ENCODE results near the gene RERE.

The RERE gene

DNA sequence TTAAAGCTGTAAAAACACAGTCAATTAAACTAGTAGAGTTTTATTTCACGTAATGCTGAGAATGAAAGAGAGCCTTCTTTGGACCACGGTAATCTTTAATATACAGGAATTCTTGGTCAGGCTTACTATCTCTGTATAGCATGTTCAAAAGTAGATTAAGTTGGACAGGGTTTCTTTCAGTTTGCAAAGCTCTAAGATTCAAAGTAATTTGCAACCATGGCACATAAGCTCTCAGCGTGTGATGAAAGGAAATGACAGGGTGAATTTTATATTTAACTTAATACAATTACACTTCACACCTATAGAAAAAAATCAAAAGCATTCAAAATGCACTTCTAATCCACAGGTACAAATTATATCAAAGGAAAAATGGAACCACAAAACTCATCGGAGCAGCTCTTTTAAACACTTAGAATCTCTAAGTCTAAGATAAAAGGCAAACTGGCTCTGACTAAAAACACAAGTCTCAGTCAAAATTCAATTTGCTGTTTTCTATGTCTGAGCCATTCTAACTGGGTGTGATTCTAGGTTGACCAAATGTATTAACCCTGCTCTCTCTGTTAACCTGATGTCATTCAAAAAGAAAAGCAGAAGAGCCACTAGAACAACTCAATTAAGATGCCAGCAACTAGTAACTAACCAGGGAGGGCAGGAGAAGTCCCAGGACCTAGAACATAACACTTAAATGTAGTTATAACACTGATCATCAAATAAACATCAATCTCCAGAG is 147.7 kb downstream of the RERE start:
- Histone ChIP-seq H2AFZ (ENCODE audit: low read length) (no peak overlapping the region), H3K27ac (replicated peaks; ENCODE audit: low read length) (no peak overlapping the region), H2BK15ac (ENCODE audit: low read length) (no peak overlapping the region), H3K4ac (ENCODE audit: low read length) (no peak overlapping the region), H3K79me1 (ENCODE audit: low read depth, low read length) (peaks cover 2% of the 10 kb centered on the region), H2AK5ac (ENCODE audit: low read depth, low read length) (no peak overlapping the region), H3K9ac (ENCODE audit: low read depth, low read length, poor library complexity) (no peak overlapping the region), H3K4me2 (ENCODE audit: insufficient read depth, low read length, poor library complexity, severe bottlenecking) (no peak overlapping the region), H3K9me3 (replicated peaks in 1 of 2; ENCODE audit: control insufficient read depth in 2 of 2, insufficient read depth in 1 of 2, low read depth in 1 of 2, low read length in 2 of 2) (no peaks in the 10 kb centered on the region), H2BK120ac (ENCODE audit: low read depth, low read length) (no peak overlapping the region), H3K18ac (ENCODE audit: low read length) (no peak overlapping the region), H3K23ac (ENCODE audit: low read depth, low read length, poor library complexity) (no peak overlapping the region), H3K27me3 (ENCODE audit: control insufficient read depth in 3 of 3, insufficient read depth in 3 of 3, low read depth in 1 of 3, low read length in 3 of 3) (no peaks in the 10 kb centered on the region), H3K4me3 (ENCODE audit: low read length in 2 of 2) (no peak overlapping the region), H2BK12ac (ENCODE audit: low read length) (no peak overlapping the region), H3K36me3 (replicated peaks in 1 of 2; ENCODE audit: control insufficient read depth in 2 of 2, insufficient read depth in 2 of 2, low read length in 2 of 2) (no peaks in the 10 kb centered on the region), H3K4me1 (ENCODE audit: control insufficient read depth in 2 of 2, insufficient read depth in 1 of 2, low read depth in 1 of 2, low read length in 2 of 2) (peaks cover 11 to 37% of the 10 kb centered on the region in 2 donors), H4K91ac (ENCODE audit: low read depth, low read length, poor library complexity) (no peak overlapping the region), H4K8ac (ENCODE audit: low read depth, low read length) (no peak overlapping the region), H3K14ac (ENCODE audit: low read length) (no peak overlapping the region), H2BK5ac (ENCODE audit: low read length) (no peak overlapping the region)
- no peak for DNase-seq (ENCODE audit: low spot score)
- no CpG with 5 or more reads among the region's 4 CpGs for WGBS, 2 donors (ENCODE audit: extremely low coverage in 2 of 2, insufficient read length in 2 of 2, insufficient replicate concordance in 1 of 2)

DNA sequence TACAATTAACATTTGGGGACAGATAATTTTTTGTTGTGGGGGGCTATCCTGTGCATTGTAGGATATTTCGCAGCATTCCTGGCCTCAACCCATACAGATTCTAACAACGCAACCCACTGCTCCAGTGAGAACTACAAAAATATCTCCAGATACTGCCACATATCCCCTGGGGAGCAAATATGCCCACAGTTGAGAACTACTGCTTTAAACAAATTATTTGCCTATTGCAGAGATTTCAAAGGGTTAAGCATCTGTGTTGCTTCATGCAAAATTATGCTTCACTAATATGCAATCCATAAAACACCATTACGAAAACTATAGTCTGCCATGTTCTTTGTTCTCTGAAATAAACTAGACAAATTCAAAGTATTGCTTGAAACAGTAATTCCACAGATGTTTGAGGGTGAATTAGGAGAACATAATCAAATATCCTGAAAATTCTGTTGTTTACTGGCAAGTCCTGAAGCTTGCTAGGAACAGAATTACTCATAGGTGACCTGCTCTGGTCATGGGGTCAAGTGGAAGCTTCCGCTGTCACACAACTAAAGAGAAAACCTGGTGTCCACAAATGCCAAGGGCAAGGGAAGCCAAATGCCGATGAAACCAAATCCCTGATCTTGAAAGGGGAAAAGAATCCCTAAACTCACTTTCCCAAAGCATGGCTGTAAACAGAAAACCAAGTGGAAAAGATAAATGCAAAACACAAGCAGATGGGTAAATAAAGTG is 149.4 kb downstream of the RERE start:
- H3K36me3 ChIP-seq (replicated peaks in 1 of 2; ENCODE audit: control insufficient read depth in 2 of 2, insufficient read depth in 2 of 2, low read length in 2 of 2) = no peaks in the 10 kb centered on the region
- H3K4me2 ChIP-seq (ENCODE audit: insufficient read depth, low read length, poor library complexity, severe bottlenecking) = no peak overlapping the region
- H2BK15ac ChIP-seq (ENCODE audit: low read length) = no peak overlapping the region
- no peaks in the 10 kb centered on the region for H3K27me3 ChIP-seq (ENCODE audit: control insufficient read depth in 3 of 3, insufficient read depth in 3 of 3, low read depth in 1 of 3, low read length in 3 of 3)
- H3K4me3 ChIP-seq (ENCODE audit: low read length in 2 of 2) = no peak overlapping the region
- no peak overlapping the region for H2BK12ac ChIP-seq (ENCODE audit: low read length)
- no peak overlapping the region for H2BK120ac ChIP-seq (ENCODE audit: low read depth, low read length)
- H3K79me1 ChIP-seq (ENCODE audit: low read depth, low read length) = peaks cover 9% of the 10 kb centered on the region
- no peak overlapping the region for H3K23ac ChIP-seq (ENCODE audit: low read depth, low read length, poor library complexity)
- no CpG with 5 or more reads among the region's 5 CpGs for WGBS, 2 donors (ENCODE audit: extremely low coverage in 2 of 2, insufficient read length in 2 of 2, insufficient replicate concordance in 1 of 2)
- peaks cover 14 to 37% of the 10 kb centered on the region in 2 donors for H3K4me1 ChIP-seq (ENCODE audit: control insufficient read depth in 2 of 2, insufficient read depth in 1 of 2, low read depth in 1 of 2, low read length in 2 of 2)
- no peak for DNase-seq (ENCODE audit: low spot score)
- no peak overlapping the region for H2BK5ac ChIP-seq (ENCODE audit: low read length)
- no peaks in the 10 kb centered on the region for H3K9me3 ChIP-seq (replicated peaks in 1 of 2; ENCODE audit: control insufficient read depth in 2 of 2, insufficient read depth in 1 of 2, low read depth in 1 of 2, low read length in 2 of 2)
- H3K18ac ChIP-seq (ENCODE audit: low read length) = no peak overlapping the region
- no peak overlapping the region for H4K91ac ChIP-seq (ENCODE audit: low read depth, low read length, poor library complexity)
- H3K14ac ChIP-seq (ENCODE audit: low read length) = no peak overlapping the region
- H3K9ac ChIP-seq (ENCODE audit: low read depth, low read length, poor library complexity) = no peak overlapping the region
- no peak overlapping the region for H4K8ac ChIP-seq (ENCODE audit: low read depth, low read length)
- no peak overlapping the region for H3K27ac ChIP-seq (replicated peaks; ENCODE audit: low read length)
- H2AK5ac ChIP-seq (ENCODE audit: low read depth, low read length) = no peak overlapping the region
- H3K4ac ChIP-seq (ENCODE audit: low read length) = no peak overlapping the region
- H2AFZ ChIP-seq (ENCODE audit: low read length) = no peak overlapping the region

DNA sequence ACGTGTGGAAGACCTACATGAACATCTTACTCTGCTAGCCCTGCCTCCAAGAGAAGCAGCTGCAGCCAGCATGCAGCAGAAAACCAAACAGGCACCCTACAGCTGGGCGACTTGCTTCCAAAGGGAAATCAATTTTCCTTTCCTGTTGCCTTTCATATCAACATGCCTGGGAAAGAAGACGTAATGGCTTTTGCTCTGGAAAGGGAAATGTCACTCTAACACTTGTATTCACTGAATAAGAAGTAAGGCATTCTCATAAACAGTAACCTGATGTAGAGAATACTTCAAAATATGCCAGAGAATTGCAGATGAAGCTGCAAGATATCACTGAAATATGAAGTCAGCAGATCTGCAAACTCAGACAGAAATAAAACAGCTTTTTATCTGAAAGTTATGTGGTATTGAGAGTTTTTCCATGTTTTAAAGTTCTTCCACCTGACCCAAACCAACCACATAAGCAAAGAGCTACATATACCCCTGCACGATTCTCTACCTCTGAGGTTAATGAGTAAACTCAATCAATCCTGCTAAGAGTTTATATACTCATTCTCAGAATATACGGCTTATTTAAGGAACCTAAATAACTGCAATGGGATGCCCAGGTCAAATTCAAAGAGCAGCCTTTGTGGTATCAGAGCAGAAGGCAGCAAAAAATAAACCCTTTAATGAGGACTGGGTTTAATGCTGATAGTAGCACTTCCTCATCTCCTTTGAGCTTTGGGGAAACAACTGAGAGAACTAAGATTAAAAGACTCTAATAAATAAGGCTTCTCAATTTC is 150.9 kb downstream of the RERE start:
- Histone ChIP-seq H3K4ac (ENCODE audit: low read length) (no peak overlapping the region), H3K9ac (ENCODE audit: low read depth, low read length, poor library complexity) (no peak overlapping the region), H3K79me1 (ENCODE audit: low read depth, low read length) (peaks cover 9% of the 10 kb centered on the region), H3K14ac (ENCODE audit: low read length) (no peak overlapping the region), H2BK5ac (ENCODE audit: low read length) (no peak overlapping the region), H2BK120ac (ENCODE audit: low read depth, low read length) (no peak overlapping the region), H3K4me2 (ENCODE audit: insufficient read depth, low read length, poor library complexity, severe bottlenecking) (no peak overlapping the region), H3K4me1 (ENCODE audit: control insufficient read depth in 2 of 2, insufficient read depth in 1 of 2, low read depth in 1 of 2, low read length in 2 of 2) (peaks cover 16 to 39% of the 10 kb centered on the region in 2 donors), H3K4me3 (ENCODE audit: low read length in 2 of 2) (no peak overlapping the region), H2BK15ac (ENCODE audit: low read length) (no peak overlapping the region), H3K36me3 (replicated peaks in 1 of 2; ENCODE audit: control insufficient read depth in 2 of 2, insufficient read depth in 2 of 2, low read length in 2 of 2) (no peaks in the 10 kb centered on the region), H2AK5ac (ENCODE audit: low read depth, low read length) (no peak overlapping the region), H4K91ac (ENCODE audit: low read depth, low read length, poor library complexity) (no peak overlapping the region), H3K27me3 (ENCODE audit: control insufficient read depth in 3 of 3, insufficient read depth in 3 of 3, low read depth in 1 of 3, low read length in 3 of 3) (no peaks in the 10 kb centered on the region), H3K27ac (replicated peaks; ENCODE audit: low read length) (no peak overlapping the region), H4K8ac (ENCODE audit: low read depth, low read length) (no peak overlapping the region), H3K9me3 (replicated peaks in 1 of 2; ENCODE audit: control insufficient read depth in 2 of 2, insufficient read depth in 1 of 2, low read depth in 1 of 2, low read length in 2 of 2) (no peaks in the 10 kb centered on the region), H2BK12ac (ENCODE audit: low read length) (no peak overlapping the region), H3K18ac (ENCODE audit: low read length) (no peak overlapping the region), H3K23ac (ENCODE audit: low read depth, low read length, poor library complexity) (no peak overlapping the region), H2AFZ (ENCODE audit: low read length) (no peak overlapping the region)
- no CpG with 5 or more reads among the region's 5 CpGs for WGBS, 2 donors (ENCODE audit: extremely low coverage in 2 of 2, insufficient read length in 2 of 2, insufficient replicate concordance in 1 of 2)
- no peak for DNase-seq (ENCODE audit: low spot score)

DNA sequence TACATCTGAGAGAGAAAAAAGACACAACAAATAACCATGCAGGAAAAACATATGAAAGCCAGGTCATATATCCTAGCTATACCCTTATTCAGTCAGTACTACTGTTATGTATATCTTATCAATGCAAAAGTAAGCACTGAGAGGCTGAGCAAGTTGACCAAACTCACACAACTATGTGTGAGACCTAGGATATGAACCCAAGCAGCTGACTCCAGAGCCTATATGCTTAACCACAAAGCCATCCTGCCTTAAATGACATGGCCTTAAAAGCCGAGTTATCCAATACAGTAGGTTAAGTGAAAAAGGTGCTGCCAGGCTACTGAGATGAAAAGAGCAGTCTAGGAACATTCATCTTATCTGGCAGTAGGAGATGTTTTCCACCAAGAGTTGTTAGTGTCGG is 151.6 kb downstream of the RERE start:
- no CpG with 5 or more reads among the region's 2 CpGs for WGBS, 2 donors (ENCODE audit: extremely low coverage in 2 of 2, insufficient read length in 2 of 2, insufficient replicate concordance in 1 of 2)
- Histone ChIP-seq H4K91ac (ENCODE audit: low read depth, low read length, poor library complexity) (no peak overlapping the region), H2BK15ac (ENCODE audit: low read length) (no peak overlapping the region), H3K4me2 (ENCODE audit: insufficient read depth, low read length, poor library complexity, severe bottlenecking) (no peak overlapping the region), H2BK120ac (ENCODE audit: low read depth, low read length) (no peak overlapping the region), H3K14ac (ENCODE audit: low read length) (no peak overlapping the region), H4K8ac (ENCODE audit: low read depth, low read length) (no peak overlapping the region), H3K79me1 (ENCODE audit: low read depth, low read length) (peaks cover 9% of the 10 kb centered on the region), H3K9ac (ENCODE audit: low read depth, low read length, poor library complexity) (no peak overlapping the region), H3K9me3 (replicated peaks in 1 of 2; ENCODE audit: control insufficient read depth in 2 of 2, insufficient read depth in 1 of 2, low read depth in 1 of 2, low read length in 2 of 2) (no peaks in the 10 kb centered on the region), H2AFZ (ENCODE audit: low read length) (no peak overlapping the region), H3K27ac (replicated peaks; ENCODE audit: low read length) (no peak overlapping the region), H2AK5ac (ENCODE audit: low read depth, low read length) (no peak overlapping the region), H3K23ac (ENCODE audit: low read depth, low read length, poor library complexity) (no peak overlapping the region), H3K36me3 (replicated peaks in 1 of 2; ENCODE audit: control insufficient read depth in 2 of 2, insufficient read depth in 2 of 2, low read length in 2 of 2) (no peaks in the 10 kb centered on the region), H2BK12ac (ENCODE audit: low read length) (no peak overlapping the region), H3K27me3 (ENCODE audit: control insufficient read depth in 3 of 3, insufficient read depth in 3 of 3, low read depth in 1 of 3, low read length in 3 of 3) (no peaks in the 10 kb centered on the region), H3K4me1 (ENCODE audit: control insufficient read depth in 2 of 2, insufficient read depth in 1 of 2, low read depth in 1 of 2, low read length in 2 of 2) (peaks cover 19 to 44% of the 10 kb centered on the region in 2 donors), H3K4ac (ENCODE audit: low read length) (no peak overlapping the region), H2BK5ac (ENCODE audit: low read length) (no peak overlapping the region), H3K18ac (ENCODE audit: low read length) (no peak overlapping the region), H3K4me3 (ENCODE audit: low read length in 2 of 2) (no peak overlapping the region)
- DNase-seq (ENCODE audit: low spot score) = no peak

Data from neuronal stem cell (in vitro differentiated cells).